Stimulated activated CD4-positive, alpha-beta T cell treated with anti-CD3 and anti-CD28 coated beads, Interleukin-12 subunit alpha, Interleukin-12 subunit beta, amount 100 ng/mL, for 48 hours (primary cell): ENCODE measurements around the gene NAA80.

Source experiments
- DNase-seq, 3 donors: peaks; one replicate each; pipeline ENCODE4 v3.0.0-alpha.2; 2020; ENCODE audit warnings: low read depth in 2 of 3, low spot score in 1 of 3

NAA80 gene

GRCh38 chr3:50298836-50299637, at the start of gene NAA80, which contains the start of gene HYAL3:
Gene NAA80, minus strand, starts transcription at chr3:50299405. Its CDS starts 1,942 bp downstream, at chr3:50297463.
Gene HYAL3, minus strand, starts transcription at chr3:50299405. Its CDS starts 3,803 bp downstream, at chr3:50295602.
- peak; percentile 99 to 100 (median 99) for DNase-seq

- DNase-seq: peak in 2 of 3 donors; percentile 61 to 62
These were observed 48.1 kb upstream of the NAA80 start for GRCh38 chr3:50347187-50347813.

- peak; percentile 53 to 73 (median 63) for DNase-seq
These were observed 46.5 kb upstream of the NAA80 start, which contains the start of gene ZMYND10 for GRCh38 chr3:50345586-50346234. Gene ZMYND10, minus strand, starts transcription at chr3:50345732. Its CDS starts 153 bp downstream, at chr3:50345579.

GRCh38 chr3:50345008-50345407, 45.8 kb upstream of the NAA80 start:
- no peak for DNase-seq

- no peak for DNase-seq
These were observed 43.8 kb upstream of the NAA80 start for GRCh38 chr3:50342813-50343633.

GRCh38 chr3:50341996-50342650, 42.9 kb upstream of the NAA80 start:
- no peak for DNase-seq

GRCh38 chr3:50341537-50341936, 42.3 kb upstream of the NAA80 start:
- DNase-seq: no peak

GRCh38 chr3:50340448-50341329, 41.5 kb upstream of the NAA80 start, which contains the start of gene RASSF1:
Gene RASSF1, minus strand, starts transcription at chr3:50340836. Its CDS starts 31 bp downstream, at chr3:50340805.
- peak; percentile 53 to 74 (median 57) for DNase-seq

GRCh38 chr3:50340147-50340447, 40.9 kb upstream of the NAA80 start:
- DNase-seq: no peak

- DNase-seq: no peak
These were observed 40.4 kb upstream of the NAA80 start for GRCh38 chr3:50339485-50340146.

- DNase-seq: no peak
These were observed 39.8 kb upstream of the NAA80 start for GRCh38 chr3:50338965-50339364.

GRCh38 chr3:50337175-50337861, 38.1 kb upstream of the NAA80 start:
- peak; percentile 94 to 97 (median 95) for DNase-seq

- DNase-seq: peak in 1 of 3 donors; percentile 44
These were observed 37.4 kb upstream of the NAA80 start for GRCh38 chr3:50336452-50337174.

- no peak for DNase-seq
These were observed 35.3 kb upstream of the NAA80 start for GRCh38 chr3:50334339-50335075.

GRCh38 chr3:50333744-50334328, 34.6 kb upstream of the NAA80 start:
- no peak for DNase-seq

GRCh38 chr3:50331364-50331907, 32.2 kb upstream of the NAA80 start:
- no peak for DNase-seq
